IMR-90 (cell line): ENCODE results near the gene TPSD1. TPM values are rescaled to one million over a fixed set of nuclear protein-coding genes. Genes with fewer than 3 reads are reported as not detected.
"Not testable (repeated sequence)": the region's sequence is repeated elsewhere in the genome, so short reads cannot be mapped to it uniquely, and the experiment has no call there.

Source experiments
- ATAC-seq: fragments of 200-7000 bp; cut with Tn5 transposase; 2 replicates; pipeline ENCODE4 v1.9.1; 2020; ENCODE audit warnings: low read depth, mild to moderate bottlenecking, moderate library complexity
- BruUV-seq: library from RNA; stranded (reverse); fragments of 400-500 nt; replicated peaks from 2 replicates; lab custom pipeline; 2021; lab: Mats Ljungman, UMichigan
- CTCF ChIA-PET: fragments of 300-600 bp; formaldehyde crosslinking; extraction: SDS; loops from one replicate; lab custom pipeline; 2021; ENCODE audit warnings: antibody characterized with exemption; lab: Yijun Ruan, JAX
- POLR2A ChIA-PET: fragments of 300-600 bp; sonication (Branson Sonifier 250); formaldehyde crosslinking; loops from one replicate; lab custom pipeline; 2022; ENCODE audit warnings: antibody characterized with exemption; ENCODE audit not compliant: unreplicated experiment; lab: Charles Lee
- DNase-seq: peaks from one replicate; pipeline ENCODE4 v3.0.0; 2013
- H2AFZ ChIP-seq: replicated peaks from 2 replicates; pipeline ENCODE3; 2013; ENCODE audit warnings: low read length, mild to moderate bottlenecking; ENCODE audit not compliant: poor library complexity
- H2AK5ac ChIP-seq: 2 replicates; pipeline ENCODE4 v1.6.1; 2013; ENCODE audit warnings: low read depth, low read length, inconsistent platforms
- H2AK9ac ChIP-seq: replicated peaks from 2 replicates; pipeline ENCODE3; 2013; ENCODE audit warnings: mild to moderate bottlenecking, low read depth, low read length, moderate library complexity; ENCODE audit not compliant: poor library complexity
- H2BK120ac ChIP-seq: 2 replicates; pipeline ENCODE4 v1.6.1; 2013; ENCODE audit warnings: low read depth, low read length, inconsistent platforms
- H2BK15ac ChIP-seq: 3 replicates; pipeline ENCODE4 v1.6.1; 2013; ENCODE audit warnings: low read depth, low read length, inconsistent platforms
- H2BK20ac ChIP-seq: 2 replicates; pipeline ENCODE4 v1.6.1; 2013; ENCODE audit warnings: low read depth, mild to moderate bottlenecking, inconsistent platforms, low read length, moderate library complexity
- H2BK5ac ChIP-seq: 2 replicates; pipeline ENCODE4 v1.6.1; 2013; ENCODE audit warnings: mild to moderate bottlenecking, low read depth, low read length, inconsistent platforms; ENCODE audit not compliant: poor library complexity, severe bottlenecking
- H3K14ac ChIP-seq: replicated peaks from 2 replicates; pipeline ENCODE4 v1.6.1; 2013; ENCODE audit warnings: low read depth, low read length, inconsistent platforms
- H3K18ac ChIP-seq: 2 replicates; pipeline ENCODE4 v1.6.1; 2013; ENCODE audit warnings: low read depth, low read length, control low read depth
- H3K23ac ChIP-seq: 2 replicates; pipeline ENCODE4 v1.6.1; 2013; ENCODE audit warnings: low read depth, low read length, inconsistent platforms
- H3K27ac ChIP-seq: 2 replicates; pipeline ENCODE4 v1.5.1; 2013; ENCODE audit warnings: mild to moderate bottlenecking, control low read depth, low read length; ENCODE audit not compliant: insufficient read depth
- H3K27me3 ChIP-seq: 2 replicates; pipeline ENCODE4 v1.6.1; 2013; ENCODE audit warnings: low read length; ENCODE audit not compliant: control insufficient read depth, insufficient read depth
- H3K36me3 ChIP-seq: 2 replicates; pipeline ENCODE4 v1.6.1; 2013; ENCODE audit warnings: low read length, mixed read lengths; ENCODE audit not compliant: control insufficient read depth, insufficient read depth
- H3K4ac ChIP-seq: 2 replicates; pipeline ENCODE4 v1.6.1; 2013; ENCODE audit warnings: low read depth, low read length, inconsistent platforms
- H3K4me1 ChIP-seq: 2 replicates; pipeline ENCODE4 v1.6.1; 2013; ENCODE audit warnings: low read length, mixed read lengths; ENCODE audit not compliant: control insufficient read depth, insufficient read depth
- H3K4me2 ChIP-seq: 2 replicates; pipeline ENCODE4 v1.6.1; 2013; ENCODE audit warnings: low read depth, mild to moderate bottlenecking, control low read depth, low read length, moderate library complexity
- H3K4me3 ChIP-seq: 2 replicates; pipeline ENCODE4 v1.5.1; 2013; ENCODE audit warnings: low read depth, mild to moderate bottlenecking, control low read depth, low read length, moderate library complexity; ENCODE audit not compliant: insufficient read depth
- H3K56ac ChIP-seq: 2 replicates; pipeline ENCODE4 v1.6.1; 2013; ENCODE audit warnings: low read length, inconsistent platforms; ENCODE audit not compliant: insufficient read depth; ENCODE audit errors: extremely low read depth
- H3K79me1 ChIP-seq, 2 experiments: 2 replicates each; pipeline ENCODE4 v1.6.1; 2013; ENCODE audit warnings: low read length in 2 of 2, inconsistent platforms in 1 of 2, low read depth in 1 of 2
- H3K9ac ChIP-seq: 2 replicates; pipeline ENCODE4 v1.6.1; 2013; ENCODE audit warnings: low read depth, low read length, control low read depth
- H3K9me1 ChIP-seq: 2 replicates; pipeline ENCODE4 v1.6.1; 2013; ENCODE audit warnings: low read length, inconsistent platforms; ENCODE audit not compliant: insufficient read depth
- H3K9me3 ChIP-seq: 2 replicates; pipeline ENCODE4 v1.6.1; 2013; ENCODE audit warnings: low read length; ENCODE audit not compliant: control insufficient read depth, insufficient read depth
- H4K20me1 ChIP-seq: 2 replicates; pipeline ENCODE4 v1.6.1; 2013; ENCODE audit warnings: low read length, inconsistent platforms; ENCODE audit not compliant: insufficient read depth
- H4K5ac ChIP-seq: 2 replicates; pipeline ENCODE4 v1.6.1; 2013; ENCODE audit warnings: mild to moderate bottlenecking, low read depth, low read length, control low read depth
- H4K8ac ChIP-seq, 2 experiments: 2 replicates each; pipeline ENCODE4 v1.6.1; 2013; ENCODE audit warnings: low read depth in 2 of 2, low read length in 2 of 2, control low read depth in 1 of 2, inconsistent platforms in 1 of 2
- H4K91ac ChIP-seq: 2 replicates; pipeline ENCODE4 v1.6.1; 2013; ENCODE audit warnings: low read depth, low read length, inconsistent platforms; ENCODE audit not compliant: insufficient read depth
- MXI1 ChIP-seq: IDR thresholded peaks from 2 replicates; pipeline ENCODE4 v1.6.1; 2012; ENCODE audit warnings: low read depth, mild to moderate bottlenecking, low read length, moderate library complexity, borderline replicate concordance
- RFX5 ChIP-seq: IDR thresholded peaks from 2 replicates; pipeline ENCODE4 v1.8.0; 2012; ENCODE audit warnings: low read depth, mild to moderate bottlenecking, low read length, moderate library complexity
- WGBS, 2 experiments: methylation state at CpG; one replicate each; pipeline versions ENCODE4 v1.1.5 to v1.1.7; 2013; ENCODE audit warnings: missing lambda C conversion rate in 2 of 2; ENCODE audit not compliant: insufficient read length in 1 of 2; ENCODE audit errors: extremely low coverage in 2 of 2; 5-methylcytosine and 5-hydroxymethylcytosine counted together
- dilution Hi-C: fragments of 300-500 bp; cut with HindIII; formaldehyde crosslinking; loops from one replicate; pipeline ENCODE4 v1.14.3; 2018; ENCODE audit warnings: low sequenced_read_pairs; ENCODE audit not compliant: unreplicated experiment
- in situ Hi-C: fragments of 300-500 bp; cut with MboI; formaldehyde crosslinking; loops from 3 replicates; pipeline ENCODE4 v1.14.3; 2019; ENCODE audit warnings: low sequenced_read_pairs, inconsistent platforms, mixed read lengths
- intact Hi-C: fragments of 100-400 bp; cut with micrococcal nuclease; formaldehyde crosslinking; loops from 2 replicates; pipeline ENCODE4 v1.10.0; 2022
- polyA plus RNA-seq, 3 experiments: library from polyadenylated mRNA; depleted of rRNA; stranded (reverse); fragments of >200 nt; gene quantifications; 2 replicates each; pipeline ENCODE4 v1.2.3, GENCODE V29; 2012; ENCODE audit warnings: low replicate concordance in 1 of 3
- total RNA-seq: library from RNA; depleted of rRNA; stranded (reverse); fragments of >200 nt; gene quantifications from 2 replicates; pipeline ENCODE4 v1.2.3, GENCODE V29; 2012

The TPSD1 gene
- total and polyA plus RNA-seq, 2 of the 4 experiments (the other 2 are of a cell fraction): not detected

- H2BK5ac ChIP-seq: no peak overlapping the region
- H2AK9ac ChIP-seq: no peak overlapping the region
- H3K9ac ChIP-seq: no peak overlapping the region
- H3K27ac ChIP-seq: no peak overlapping the region
- H3K4me2 ChIP-seq: no peak overlapping the region
- no peaks in the 10 kb centered on the region for H3K79me1 ChIP-seq
- CTCF ChIA-PET: no interaction called here
- H3K9me3 ChIP-seq: no peaks in the 10 kb centered on the region
- H3K4me1 ChIP-seq: peaks cover 5% of the 10 kb centered on the region; the same call in 1 of the 2 replicates
- H2AFZ ChIP-seq: no peak overlapping the region
- no peaks in the 10 kb centered on the region for H4K20me1 ChIP-seq
- peaks cover 28% of the 10 kb centered on the region for H3K27me3 ChIP-seq
- H3K14ac ChIP-seq: no peak overlapping the region
- H4K91ac ChIP-seq: no peak overlapping the region
- no peak overlapping the region for H3K23ac ChIP-seq
- DNase-seq (no peak), ATAC-seq (no peak)
- H2BK120ac ChIP-seq: no peak overlapping the region
- POLR2A ChIA-PET: no interaction called here
- intact Hi-C loops (no loop called here), dilution Hi-C loops (no loop called here), in situ Hi-C loops (no loop called here)
- H3K4me3 ChIP-seq: no peak overlapping the region
- H2BK15ac ChIP-seq: no peak overlapping the region
- no peak overlapping the region for H4K8ac ChIP-seq
- H3K36me3 ChIP-seq: no peaks in the 10 kb centered on the region
- H2AK5ac ChIP-seq: no peak overlapping the region
- no peak for TF ChIP-seq RFX5
- no peak for TF ChIP-seq MXI1
- no peak overlapping the region for H3K18ac ChIP-seq
- BruUV-seq: no TSS peak
- 19% methylated on average over 3 of the region's 5 CpGs; no CpG with 5 or more reads in 1 of the 2 experiments for WGBS, 2 experiments
- peaks cover 3% of the 10 kb centered on the region; the same call in 1 of the 2 replicates for H3K9me1 ChIP-seq
- H4K5ac ChIP-seq: no peak overlapping the region
- no peak overlapping the region for H3K4ac ChIP-seq
- no peak overlapping the region for H2BK20ac ChIP-seq
- H3K56ac ChIP-seq: no peak overlapping the region
Measured at GRCh38 chr16:1295465-1295864, 39.6 kb downstream of the TPSD1 start.

- in situ Hi-C loops, CTCF ChIA-PET, H4K20me1 ChIP-seq: not testable (repeated sequence)
Measured at GRCh38 chr16:1296688-1297017, 40.8 kb downstream of the TPSD1 start.

More at GRCh38 chr16:1296688-1297017, 40.8 kb downstream of the TPSD1 start:
- DNase-seq, H3K9me1 ChIP-seq, H3K4me1 ChIP-seq, H3K56ac ChIP-seq, H3K23ac ChIP-seq, dilution Hi-C loops, H4K8ac ChIP-seq, H3K14ac ChIP-seq, H3K4me3 ChIP-seq, H3K18ac ChIP-seq, BruUV-seq, H2BK5ac ChIP-seq, H2AK9ac ChIP-seq, H3K4ac ChIP-seq, H2BK120ac ChIP-seq, H2BK15ac ChIP-seq, H3K36me3 ChIP-seq, H3K9ac ChIP-seq, H3K9me3 ChIP-seq, intact Hi-C loops, ATAC-seq, H4K5ac ChIP-seq, H3K27ac ChIP-seq, H3K79me1 ChIP-seq, H4K91ac ChIP-seq, POLR2A ChIA-PET, H2BK20ac ChIP-seq: not testable (repeated sequence)
- Histone ChIP-seq H3K4me2 (peak overlapping the region; percentile 53), H2AFZ (peak overlapping the region; percentile 83), H3K27me3 (peaks cover 17% of the 10 kb centered on the region), H2AK5ac (peak overlapping the region; percentile 28; the same call in 1 of the 2 replicates)
- 40% methylated on average over 1 of the region's 8 CpGs; no CpG with 5 or more reads in 1 of the 2 experiments for WGBS, 2 experiments
